C4-2B (cell line): ENCODE measurements around the gene LRRC57.

Experiments
- H3K27ac ChIP-seq: fragments of 450-650 bp; 2 replicates; pipeline ENCODE4 v1.5.1; 2017
- CTCF ChIP-seq: fragments of 450-650 bp; conservative IDR thresholded peaks from 2 replicates; pipeline ENCODE4 v1.5.1; 2017; ENCODE audit warnings: mild to moderate bottlenecking
- ZFX ChIP-seq: fragments of 450-650 bp; IDR thresholded peaks from 2 replicates; pipeline ENCODE4 v1.6.1; 2017

The LRRC57 gene

DNA sequence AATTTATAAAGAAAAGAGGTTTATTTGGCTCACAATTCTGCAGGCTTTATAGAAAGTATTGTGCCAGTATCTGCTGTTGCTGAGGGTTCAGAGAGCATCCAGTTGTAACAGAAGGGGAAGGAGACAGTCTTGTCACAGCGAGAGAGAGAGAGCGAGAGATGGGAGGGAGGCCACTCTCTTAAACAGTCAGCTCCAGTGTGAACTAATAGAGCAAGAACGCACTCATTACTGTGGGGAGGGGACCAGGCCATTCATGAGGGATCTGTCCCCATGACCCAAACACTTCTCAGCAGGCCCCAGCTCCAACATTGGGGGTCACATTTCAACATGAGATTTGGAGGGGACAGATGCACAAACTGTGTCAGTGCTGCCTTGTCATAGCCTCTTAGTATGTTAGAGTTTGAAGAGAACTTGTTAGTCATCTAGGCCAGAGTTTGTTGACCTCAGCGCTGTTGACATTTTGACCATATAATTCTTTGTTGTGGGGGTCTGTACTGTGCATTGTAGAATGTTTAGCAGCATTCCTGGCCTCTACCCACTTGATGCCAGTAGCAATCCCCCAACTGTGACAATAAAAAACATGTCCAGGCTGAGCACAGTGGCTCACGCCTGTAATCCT lies 42.1 kb upstream of the LRRC57 start:
- TF ChIP-seq CTCF (no peak), ZFX (no peak)
- H3K27ac ChIP-seq = no peak overlapping the region

GRCh38 chr15:42584031-42584765 lies 35.6 kb upstream of the LRRC57 start:
- TF ChIP-seq ZFX (no peak), CTCF (no peak)
- no peak overlapping the region for H3K27ac ChIP-seq

DNA sequence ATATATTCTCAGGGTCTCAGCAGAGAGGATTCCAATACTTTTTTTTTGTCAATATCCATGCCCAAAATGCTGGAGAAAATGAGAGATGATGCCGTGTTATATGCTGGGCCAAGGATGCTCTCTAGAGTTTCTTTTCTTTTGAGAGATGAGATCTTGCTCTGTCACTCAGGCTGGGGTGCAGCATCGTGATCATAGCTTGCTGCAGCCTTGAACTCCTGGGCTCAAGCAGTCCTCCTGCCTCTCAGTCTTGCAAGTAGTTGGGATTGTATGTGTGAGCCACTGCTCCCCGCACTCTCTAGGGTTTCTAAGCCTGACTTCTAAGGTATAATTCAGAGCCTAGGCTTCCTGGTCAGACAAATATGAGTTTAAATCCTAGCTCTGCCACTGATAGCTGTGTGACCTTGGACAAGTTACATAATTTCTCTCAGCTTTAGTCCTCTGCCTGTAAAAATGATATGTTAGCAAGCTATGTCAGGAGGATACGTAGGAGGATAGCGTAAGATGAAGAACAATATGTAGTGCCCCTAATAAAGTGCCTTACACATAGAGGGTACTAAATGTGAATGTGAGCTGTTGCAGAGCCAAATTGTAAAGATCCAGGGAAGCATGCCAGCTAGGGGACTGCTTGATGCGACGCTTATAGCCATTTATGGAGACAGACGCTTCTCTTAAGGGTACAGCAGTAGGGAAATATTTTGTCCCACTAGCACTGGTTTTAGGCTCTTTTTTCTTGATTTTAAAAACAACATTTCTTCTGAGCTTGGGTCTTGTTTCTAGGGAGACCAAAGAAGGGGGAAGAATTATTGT lies 34.2 kb upstream of the LRRC57 start:
- no peak overlapping the region for H3K27ac ChIP-seq
- TF ChIP-seq CTCF (no peak), ZFX (no peak)

DNA sequence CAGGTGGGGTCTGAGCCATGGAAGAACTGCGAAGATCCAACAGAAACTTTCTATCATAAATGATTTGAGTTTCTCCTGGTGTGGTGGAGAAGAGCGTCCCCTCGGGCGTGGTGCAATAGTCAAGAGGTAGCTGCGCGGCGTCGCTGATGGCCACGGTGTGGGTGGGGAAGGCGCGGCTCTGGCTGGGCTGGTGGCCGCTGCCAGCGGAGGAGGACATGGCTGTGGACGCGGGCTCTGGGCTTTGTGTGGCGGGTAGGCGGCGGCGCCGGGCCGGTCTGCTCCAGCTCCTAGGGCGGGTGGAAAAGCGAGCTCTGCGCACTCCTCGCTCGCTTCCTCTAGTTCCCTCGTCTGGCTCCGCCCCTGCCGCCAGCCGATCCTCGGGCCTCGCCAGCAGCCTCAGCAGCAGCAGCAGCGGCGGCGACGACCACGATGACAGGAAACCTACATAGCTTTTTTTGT lies 32.7 kb upstream of the LRRC57 start:
- no peak for TF ChIP-seq ZFX
- TF ChIP-seq CTCF = no peak
- H3K27ac ChIP-seq = no peak overlapping the region

DNA sequence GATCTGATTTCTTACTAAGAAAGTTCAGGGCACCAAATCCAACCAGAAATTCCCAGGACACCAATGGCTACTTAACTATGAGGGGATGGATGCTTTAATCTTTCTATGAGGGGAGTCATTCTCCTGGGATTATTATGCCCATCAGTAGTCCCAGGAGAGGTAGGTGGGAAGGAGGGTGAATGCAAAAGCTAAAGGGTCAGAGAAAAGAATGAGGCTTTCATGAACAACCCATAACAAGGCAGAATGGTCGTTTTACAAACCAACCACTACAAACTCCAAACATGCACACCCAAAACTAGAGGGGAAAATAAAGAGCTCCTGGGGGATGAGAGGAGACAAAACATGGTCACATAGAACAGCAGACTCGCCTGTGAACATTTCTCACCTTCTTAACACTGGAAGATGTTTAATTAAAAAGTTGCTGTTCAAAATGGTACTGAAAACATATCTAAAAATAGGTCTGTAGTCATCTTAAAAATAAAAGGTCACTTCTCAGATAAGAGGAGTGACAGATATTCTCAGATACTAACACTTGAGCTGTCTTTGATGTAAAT lies 30.5 kb upstream of the LRRC57 start:
- H3K27ac ChIP-seq = no peak overlapping the region
- no peak for TF ChIP-seq ZFX
- TF ChIP-seq CTCF = no peak

DNA sequence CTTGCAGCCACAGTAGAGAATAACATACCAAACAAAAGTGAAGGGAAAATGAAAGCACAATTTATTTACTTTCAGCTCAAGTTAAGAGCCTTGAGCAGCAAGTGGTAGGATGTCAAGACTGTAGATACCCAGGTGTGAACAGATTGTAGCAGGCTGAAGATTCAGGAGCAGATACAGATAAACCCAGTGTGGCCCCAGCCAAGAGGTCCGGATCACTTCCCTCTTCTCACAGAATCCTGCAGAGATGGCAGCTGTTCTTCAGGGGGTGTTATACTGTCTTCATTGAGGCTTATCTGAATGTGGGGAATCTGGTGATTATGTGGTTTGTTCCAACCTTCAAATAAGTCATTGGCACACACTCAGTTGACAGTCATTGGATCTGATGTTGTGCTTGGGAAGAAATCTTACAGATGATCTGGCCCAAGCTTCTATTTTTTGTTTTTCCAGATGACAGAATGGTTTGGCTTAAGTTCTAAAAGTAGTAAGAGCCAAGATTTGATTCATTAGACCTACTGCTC lies 29.0 kb upstream of the LRRC57 start:
- TF ChIP-seq CTCF = no peak
- no peak for TF ChIP-seq ZFX
- no peak overlapping the region for H3K27ac ChIP-seq
